NCI-H748 treated with DMSO at 0.1 percent for 48 hours (cell line): Measurements from ENCODE around the gene EXTL2.
A peak's percentile ranks its signal among the peaks of the same experiment; 100 is the strongest.
"Not testable (repeated sequence)": the region's sequence is repeated elsewhere in the genome, so short reads cannot be mapped to it uniquely, and the experiment has no call there.

ENCODE experiments used
- DNase-seq: peaks from one replicate; lab custom pipeline; 2025; lab: John Stamatoyannopoulos, UW

The EXTL2 gene, protein sequence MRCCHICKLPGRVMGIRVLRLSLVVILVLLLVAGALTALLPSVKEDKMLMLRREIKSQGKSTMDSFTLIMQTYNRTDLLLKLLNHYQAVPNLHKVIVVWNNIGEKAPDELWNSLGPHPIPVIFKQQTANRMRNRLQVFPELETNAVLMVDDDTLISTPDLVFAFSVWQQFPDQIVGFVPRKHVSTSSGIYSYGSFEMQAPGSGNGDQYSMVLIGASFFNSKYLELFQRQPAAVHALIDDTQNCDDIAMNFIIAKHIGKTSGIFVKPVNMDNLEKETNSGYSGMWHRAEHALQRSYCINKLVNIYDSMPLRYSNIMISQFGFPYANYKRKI

DNA sequence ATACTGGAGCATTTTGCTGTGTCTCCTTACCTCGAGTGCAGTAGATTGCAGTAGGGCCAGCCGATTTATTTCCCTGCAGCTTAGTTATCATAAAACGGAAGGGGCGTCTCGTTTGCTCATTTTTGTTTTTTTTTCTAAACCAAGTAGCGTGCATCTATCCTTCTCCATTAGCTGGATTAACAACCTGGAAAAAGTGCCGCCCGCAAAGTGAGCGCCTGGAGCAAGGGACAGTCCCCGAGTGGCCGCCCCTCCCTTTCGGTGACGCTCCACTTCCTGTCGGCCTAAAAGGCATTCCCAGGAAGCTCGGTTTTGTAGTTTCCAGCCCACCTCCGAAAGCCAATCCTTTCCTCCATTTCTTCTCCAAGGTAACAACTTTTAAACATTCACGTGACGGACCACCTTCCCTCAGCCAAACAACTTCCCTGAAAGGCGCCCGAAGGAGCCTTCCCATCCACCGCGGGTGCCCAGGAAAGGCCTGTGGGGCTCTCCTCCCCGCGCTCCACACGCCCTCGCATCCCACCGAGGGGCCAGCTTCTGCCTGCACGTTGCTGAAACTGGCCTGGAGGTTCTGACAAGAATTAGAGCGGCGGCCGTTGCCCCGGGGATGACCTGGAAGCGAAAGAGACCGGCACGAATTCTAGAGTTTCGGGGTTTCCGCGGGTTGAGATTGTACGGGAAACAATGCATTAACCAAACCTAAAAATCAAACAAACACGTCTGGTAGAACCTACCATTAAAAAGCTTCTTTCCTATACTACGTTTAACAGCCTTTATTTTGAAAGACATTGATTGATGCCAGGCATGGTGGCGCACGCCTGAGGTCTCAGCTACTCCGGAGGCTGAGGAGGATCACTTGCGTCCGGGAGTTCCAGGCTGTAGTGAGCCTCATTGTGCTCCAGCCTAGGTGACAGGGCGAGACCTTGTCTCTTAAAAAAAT lies at the start of gene EXTL2:
EXTL2 (minus strand) TSS at position 240 of the 937 bp plus-strand sequence. CDS start 6,085 bp downstream, outside the sequence.
- DNase-seq: peak; percentile 90

DNA sequence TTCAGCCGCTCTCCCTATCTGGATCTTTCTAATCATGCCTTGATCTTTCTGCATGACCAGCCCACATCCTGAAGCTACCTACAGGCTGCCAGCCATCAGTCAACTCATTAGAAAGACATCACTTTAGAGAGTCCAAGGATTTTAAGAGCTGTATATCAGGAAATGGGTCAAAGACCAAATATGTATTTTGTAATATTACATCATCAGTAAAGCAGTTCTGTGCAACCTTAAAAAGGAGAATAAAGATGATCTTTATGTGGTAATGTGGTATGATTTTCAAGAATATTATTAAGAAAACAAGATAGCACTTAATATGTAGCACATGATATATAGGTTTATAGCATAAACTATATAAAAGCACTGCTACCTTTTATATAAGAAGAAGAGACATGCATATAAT lies 48.9 kb upstream of the EXTL2 start:
- no peak for DNase-seq

DNA sequence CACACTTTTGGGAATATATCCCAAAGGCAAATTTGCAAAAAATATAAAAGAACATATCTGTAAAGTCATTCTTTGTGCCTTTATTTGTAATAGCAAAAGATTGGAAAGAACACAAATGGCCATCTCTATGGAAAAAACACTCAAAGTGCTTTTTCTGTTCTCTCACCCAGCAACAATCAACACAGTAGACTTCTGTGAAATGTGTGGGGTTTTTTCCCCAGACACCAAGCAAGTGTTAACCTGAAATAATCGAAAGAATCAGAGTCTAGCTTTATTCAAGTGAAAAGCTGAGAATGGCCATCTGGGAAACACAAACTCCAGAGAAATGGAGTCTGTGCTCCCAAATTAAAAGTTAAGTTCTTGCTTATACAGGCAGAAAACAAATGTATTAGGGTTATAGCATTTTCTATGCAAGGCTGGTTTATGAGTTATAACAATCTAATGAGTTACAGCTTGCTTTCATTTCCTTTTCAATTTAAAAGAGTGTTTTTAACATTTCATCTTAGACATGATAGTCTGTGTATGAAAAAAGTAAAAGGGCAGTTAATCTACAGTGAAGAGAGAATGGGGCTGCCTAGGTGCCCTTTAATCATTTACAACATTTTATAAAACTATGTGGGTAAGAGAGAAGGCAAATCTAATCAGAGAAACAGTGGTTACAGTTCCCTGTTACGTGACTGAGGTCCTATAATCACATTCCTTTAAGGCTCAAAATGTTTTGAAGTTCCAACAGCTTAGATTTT lies 47.8 kb upstream of the EXTL2 start:
- no peak for DNase-seq

DNA sequence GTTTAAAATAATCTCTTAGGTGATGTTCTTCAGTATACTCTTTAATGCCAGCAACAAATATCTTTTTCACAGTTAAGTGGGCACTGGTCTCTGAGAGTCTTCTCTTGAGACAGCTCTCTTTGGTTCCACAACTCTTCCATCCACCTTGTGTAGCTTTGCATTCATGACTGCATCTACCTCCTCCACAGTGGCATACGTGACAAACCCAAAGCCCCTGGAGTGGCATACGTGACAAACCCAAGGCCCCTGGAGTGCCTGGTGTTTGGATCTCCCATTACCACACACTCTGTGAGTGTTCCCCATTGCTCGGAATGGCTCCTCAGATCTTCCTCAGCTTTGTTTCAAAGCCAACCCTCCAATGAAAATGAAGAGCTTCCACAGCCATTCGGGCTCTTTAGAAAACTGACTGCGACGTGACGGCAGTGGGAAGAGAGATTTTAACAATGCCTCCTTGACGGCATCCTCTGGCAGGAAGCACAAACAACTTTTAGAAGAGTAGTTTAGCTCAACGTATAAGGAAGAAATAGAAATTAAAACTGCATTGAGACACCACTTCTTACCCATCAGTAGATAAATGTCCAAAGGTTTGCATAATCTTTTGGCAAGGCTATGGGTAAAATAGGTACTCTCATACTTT lies 47.1 kb upstream of the EXTL2 start:
- no peak for DNase-seq

DNA sequence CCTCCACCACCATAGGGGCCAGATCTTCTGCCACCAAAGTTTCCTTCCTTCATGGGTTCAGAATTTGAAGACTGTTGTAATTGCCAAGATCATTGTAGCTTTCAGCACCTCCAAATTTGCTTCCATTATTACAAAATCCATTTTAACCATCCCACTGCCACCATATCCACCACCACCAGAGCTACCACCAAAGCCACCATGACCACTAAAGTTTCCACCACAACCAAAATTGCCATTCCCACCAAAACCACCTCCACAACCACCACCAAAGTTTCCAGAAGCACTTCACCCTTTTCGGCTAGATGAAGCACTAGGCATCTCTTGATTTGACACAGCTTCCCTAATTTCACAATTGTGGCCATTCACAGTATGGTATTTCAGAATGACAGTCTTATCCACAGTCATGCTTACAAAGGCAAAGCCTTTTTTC lies 46.5 kb upstream of the EXTL2 start:
- DNase-seq: no peak

DNA sequence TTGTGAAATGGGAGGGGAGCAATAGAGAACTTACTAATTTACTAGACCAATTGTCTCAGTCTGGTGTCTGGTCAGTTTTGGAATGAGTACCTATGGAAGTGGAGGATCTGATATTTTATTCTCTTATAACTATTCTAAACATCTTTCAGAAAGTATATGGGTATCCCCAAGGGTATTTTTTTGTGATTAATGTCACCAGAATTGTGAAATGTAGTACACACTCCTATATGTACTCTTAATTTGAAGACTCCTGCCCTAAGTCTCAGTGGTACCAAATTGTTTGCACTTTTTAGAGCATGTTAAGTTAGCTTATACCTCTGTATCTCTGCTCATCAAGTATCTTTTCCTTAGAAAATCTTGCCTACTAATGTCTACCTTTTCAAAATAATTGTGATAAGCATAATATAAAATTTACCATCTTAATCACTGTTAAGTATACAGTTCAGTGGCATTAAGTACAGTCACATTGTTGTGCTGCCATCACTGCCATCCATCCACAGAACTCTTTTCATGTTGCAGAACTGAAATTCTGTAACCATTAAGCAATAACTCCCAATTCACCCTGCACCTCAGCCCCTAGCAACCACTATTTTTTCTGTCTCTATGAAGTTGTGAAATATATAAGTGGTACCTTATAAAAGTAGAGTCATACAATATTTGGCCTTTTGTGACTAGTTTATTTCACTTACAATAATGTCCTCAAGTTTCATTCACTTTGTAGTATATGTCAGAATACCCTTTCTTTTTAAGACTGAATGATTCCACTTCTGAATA lies 41.7 kb upstream of the EXTL2 start:
- DNase-seq: no peak

DNA sequence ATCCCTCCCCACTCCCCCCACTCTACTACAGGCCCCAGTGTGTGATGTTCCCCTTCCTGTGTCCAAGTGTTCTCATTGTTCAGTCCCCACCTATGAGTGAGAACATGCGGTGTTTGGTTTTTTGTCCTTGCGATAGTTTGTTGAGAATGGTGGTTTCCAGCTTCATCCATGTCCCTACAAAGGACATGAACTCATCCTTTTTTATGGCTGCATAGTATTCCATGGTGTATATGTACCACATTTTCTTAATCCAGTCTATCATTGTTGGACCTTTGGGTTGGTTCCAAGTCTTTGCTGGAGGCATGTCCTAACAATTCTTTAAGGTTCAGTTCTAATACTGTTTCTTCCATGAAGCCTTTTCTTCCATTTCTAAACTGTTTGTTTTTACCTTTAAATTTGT lies 38.9 kb upstream of the EXTL2 start:
- not testable (repeated sequence) for DNase-seq

DNA sequence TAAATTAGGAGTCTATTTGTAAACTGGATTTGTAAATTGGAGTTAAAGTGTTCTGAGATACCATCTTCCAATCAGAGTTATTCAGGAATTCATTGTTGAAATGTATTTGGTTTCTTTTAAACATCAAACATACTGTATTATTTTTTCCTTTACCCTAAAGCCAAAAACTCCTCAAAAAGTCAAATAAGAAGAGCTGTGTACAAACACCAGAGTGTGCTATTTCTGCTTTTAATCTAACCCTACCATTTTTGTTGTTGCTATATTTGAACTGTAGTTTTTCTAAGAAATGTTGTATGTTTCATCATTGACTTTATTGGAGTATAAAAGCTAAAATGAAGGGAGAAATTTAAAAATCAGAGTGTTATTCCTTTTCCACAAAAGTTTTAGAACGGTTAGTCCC lies 37.1 kb upstream of the EXTL2 start:
- no peak for DNase-seq

DNA sequence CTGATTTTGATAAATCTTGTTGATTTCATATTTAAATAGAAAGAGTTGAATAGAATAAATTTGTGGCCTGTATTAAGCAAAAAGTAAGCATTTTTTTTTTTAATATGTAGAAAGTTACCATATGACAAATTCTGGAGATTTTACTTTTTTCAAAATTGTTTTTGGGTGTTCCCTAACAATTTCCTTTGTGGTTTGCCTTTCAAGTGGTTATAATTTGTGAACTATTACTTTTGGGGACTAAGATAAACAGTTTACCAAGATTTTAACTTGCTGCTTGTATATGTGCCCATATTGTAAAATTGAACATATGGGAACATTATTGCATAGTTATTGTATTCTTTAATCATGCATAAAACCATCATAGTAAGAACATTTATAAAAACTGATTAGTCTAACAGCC lies 35.9 kb upstream of the EXTL2 start:
- no peak for DNase-seq

DNA sequence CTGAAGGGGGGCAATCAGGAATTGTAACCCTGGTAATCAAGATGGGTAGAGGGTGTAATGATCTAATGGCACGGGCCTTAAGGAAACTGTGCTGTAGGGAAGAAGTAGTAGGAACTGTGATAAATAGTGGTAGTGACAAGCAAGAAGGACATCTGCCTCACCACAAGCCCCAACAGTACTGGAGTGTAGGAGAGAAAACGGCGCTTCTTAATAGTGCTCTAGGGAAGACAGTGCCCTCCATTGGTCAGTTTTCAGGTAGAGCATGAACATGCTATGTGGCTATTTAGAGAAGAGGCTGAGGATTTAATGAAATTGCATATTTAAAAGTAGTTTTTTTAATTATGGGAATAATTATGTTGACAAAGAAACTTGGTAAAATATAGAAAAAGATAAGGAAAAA lies 33.5 kb upstream of the EXTL2 start:
- DNase-seq: peak; percentile 8

DNA sequence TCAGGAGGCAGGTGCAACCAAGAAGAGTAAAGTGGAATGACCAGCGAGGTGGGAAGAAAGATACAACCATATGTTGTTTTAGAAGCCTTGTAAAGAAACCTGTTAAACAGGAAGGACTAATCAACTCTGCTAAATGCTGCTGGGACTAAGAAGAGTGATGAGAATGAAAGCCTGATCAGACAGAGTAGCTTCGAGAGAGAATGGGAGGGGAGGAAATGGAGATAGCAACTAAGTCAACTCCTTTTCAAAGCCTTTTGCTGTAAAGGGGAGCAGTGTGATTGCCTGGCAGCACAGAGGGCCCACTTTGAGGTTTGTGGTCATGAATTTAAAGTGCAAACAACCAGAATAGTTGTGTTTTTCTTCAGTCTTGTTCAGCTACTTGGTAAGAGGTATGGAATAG lies 32.6 kb upstream of the EXTL2 start:
- no peak for DNase-seq

DNA sequence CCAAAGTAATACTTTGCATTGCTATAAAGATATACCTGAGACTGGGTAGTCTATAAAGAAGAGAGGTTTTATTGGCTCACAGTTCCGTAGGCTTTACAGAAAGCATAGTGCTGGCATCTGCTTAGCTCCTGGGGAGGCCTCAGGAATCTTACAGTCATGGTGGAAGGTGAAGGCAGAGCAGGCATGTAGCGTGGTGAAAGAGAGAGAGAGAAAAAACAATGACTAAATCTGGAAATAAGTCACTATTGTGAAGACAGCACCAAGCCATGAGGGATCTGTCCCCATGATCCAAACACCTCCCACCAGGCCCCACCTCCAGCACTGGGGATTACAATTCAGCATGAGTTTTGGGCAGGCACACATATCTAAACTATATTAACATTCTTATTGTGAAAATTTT lies 31.6 kb upstream of the EXTL2 start:
- no peak for DNase-seq

DNA sequence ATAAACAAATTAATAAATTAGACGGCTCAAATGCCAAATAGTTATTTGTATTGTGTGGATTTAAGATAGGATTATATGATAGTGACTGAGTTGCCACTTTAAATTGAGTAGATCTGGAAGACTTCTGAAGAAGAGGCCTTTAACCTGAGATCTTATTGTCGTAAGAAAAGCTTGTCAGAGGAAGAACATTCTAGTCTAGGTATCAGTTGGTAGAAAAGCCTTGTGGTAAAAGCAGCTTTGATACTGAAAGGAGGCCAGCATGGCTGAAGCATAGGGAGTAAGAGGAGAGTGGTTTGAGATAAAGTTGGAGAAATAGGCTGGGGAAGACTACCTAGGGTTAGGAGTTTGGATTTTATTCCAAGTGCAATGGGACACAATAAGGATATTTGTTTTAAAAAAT lies 30.3 kb upstream of the EXTL2 start:
- no peak for DNase-seq

DNA sequence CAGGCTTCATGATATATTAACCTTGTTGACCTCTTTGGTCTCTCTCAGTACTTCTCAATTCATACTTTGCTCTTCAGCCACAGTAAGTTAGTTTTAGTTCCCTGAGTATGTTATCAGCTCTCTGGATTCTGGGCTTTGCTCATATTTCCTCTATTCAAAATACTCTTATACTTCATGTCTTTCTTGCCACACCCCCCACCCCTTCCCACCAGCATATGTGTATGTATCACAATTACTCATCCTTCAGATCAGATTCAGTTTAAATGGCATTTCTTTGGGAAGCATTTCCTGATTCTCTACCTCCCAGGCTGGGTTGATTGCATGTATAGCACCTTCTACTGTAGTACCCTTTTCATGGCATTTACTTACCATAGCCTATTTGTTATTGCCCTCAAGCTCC lies 29.6 kb upstream of the EXTL2 start:
- DNase-seq: no peak

DNA sequence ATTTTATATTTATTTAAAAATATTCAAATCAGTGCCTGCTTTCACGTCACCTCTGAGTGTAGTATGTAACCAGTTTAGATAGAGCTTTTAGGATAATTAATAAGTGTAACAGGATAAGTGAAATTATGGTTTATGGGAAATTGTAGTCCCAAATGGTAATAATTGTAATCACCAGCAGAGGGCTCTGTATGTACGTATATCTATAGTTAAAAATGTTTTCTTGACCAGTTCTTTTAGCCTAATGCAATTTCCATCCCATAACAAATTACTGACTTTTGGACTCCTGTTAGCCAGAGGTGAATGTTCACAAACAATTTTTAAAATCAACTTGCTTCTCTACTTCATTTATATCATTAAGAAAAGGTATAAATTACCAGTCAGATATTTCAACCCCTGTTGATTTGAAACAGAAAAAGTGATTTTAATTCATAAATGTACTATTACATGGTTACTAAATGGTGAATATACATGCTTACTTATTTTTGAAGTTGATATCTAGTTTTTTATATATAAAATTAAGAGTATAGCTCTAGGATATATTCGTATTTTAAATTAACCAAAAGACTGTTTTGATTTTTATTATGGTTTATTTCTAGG lies 26.6 kb upstream of the EXTL2 start:
- DNase-seq: peak; percentile 70

DNA sequence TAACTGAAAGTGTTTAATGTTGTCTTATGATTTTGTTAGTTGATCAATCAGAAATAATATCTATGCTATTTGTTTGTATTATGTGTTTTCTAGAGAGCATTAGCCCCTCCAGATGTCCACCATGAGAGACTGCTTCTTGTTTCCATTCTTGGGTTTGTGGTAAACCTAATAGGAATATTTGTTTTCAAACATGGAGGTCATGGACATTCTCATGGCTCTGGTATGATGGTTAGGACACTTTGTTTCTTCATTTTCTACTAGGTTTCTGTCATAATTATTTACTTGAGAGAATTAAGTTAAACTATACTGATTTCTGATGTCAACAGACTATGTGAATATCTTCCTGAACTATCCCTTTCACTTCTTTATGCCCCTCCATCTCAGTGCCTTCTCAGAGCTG lies 17.4 kb upstream of the EXTL2 start:
- no peak for DNase-seq

DNA sequence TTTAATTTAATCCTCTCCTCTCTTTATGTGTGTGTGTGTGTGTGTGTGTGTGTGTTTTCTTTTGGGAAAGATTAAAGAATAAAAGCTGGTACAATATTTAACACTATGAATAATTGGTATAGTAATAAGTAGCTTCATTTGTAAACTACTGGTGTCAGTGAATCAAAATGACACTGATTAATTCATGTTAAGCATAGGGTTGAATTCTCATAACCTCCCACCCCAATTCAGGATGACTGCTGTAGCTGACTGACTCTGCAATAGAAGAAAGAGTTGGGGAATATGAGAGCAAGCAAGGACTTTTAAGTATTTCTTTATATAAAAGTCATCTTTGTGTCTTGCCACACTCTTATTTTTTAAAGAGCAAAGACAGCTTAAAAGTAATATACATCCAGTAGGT lies 14.4 kb upstream of the EXTL2 start:
- DNase-seq: no peak

DNA sequence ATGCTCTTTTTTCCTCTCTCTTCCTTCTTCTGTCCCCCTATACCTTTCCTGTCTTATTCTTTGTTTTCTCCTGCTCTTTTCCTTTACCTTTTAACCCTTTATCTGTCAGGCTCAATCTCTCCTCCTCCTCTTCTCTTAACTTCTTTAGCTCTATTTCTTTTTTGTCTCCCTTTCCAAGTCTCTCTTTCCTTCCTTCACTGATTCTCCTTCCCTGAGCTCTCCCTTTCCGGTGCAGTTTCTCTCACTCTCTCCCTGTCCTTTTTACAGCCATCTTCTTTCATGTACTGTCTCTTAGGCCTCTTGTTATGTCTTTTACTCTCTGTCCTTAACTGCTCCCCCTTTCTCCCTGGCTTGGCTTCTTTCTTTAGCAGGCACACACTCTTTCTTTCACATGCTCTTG lies 13.2 kb upstream of the EXTL2 start:
- no peak for DNase-seq

DNA sequence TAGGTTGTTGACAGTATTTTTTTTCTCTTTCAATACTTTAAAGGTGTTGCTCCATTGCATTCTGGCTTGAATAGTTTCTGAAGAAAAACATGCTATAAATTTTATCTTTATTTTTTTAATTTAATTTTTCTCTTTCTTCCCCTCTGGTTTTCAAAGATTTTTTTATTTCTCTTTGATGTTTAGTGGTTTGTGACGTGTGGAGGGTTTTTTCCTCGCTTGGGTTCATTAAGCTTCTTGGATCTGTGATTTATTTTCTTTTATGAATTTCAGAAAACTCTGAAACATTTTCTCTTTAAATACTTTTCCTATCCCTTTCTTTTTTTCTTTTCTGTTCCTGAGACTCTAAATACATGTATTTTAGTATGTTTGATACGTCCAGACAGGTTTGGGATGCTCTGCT lies 10.5 kb upstream of the EXTL2 start:
- DNase-seq: no peak

DNA sequence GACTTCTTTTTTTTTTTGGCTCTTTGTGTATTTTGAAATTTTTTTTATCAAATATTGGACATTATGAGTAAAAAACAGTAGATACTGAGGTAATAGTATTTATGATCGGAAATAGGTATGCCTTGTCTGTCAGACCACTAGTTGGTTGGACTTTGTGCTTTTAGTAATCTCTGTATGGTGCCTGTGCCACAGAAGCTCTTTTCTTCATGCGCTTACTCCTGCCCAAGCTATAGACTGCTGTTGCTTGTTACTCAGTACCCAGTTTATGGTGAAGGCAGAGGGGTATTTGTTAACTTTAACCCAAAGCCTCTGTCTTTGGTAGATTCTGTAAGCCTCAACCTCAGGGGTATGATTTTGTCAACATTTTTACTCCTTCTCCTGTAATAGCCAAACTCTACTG lies 9.9 kb upstream of the EXTL2 start:
- no peak for DNase-seq

DNA sequence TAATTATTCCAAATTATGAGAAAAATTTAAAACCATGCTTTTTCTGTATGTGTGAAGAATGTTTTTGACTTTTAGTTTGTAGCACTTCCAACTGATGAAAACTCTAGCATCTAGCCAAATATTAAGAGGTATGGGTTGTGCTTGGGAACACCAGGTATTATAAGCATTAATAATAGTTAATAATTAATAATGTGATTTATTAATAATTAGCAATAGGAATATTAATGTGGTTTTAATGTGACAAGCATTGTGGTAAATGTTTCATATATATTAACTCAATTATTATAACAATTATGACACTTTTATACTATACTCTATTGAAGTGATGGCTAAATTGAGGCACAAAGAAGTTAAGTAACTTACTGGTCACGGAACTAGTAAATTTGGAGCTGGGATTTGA lies 9.1 kb upstream of the EXTL2 start:
- no peak for DNase-seq
